ENCODE results near the gene PDE7B.

Gene PDE7B

GRCh38 chr6:135851442-135852271 lies at the start of gene PDE7B:
Gene PDE7B (plus strand): TSS chr6:135851701.
- DNase-seq: peak; percentile 51 to 82

- DNase-seq: no peak
Measured at GRCh38 chr6:135801755-135802465, 49.6 kb upstream of the PDE7B start.

- no peak for DNase-seq
Measured at GRCh38 chr6:135810486-135810885, 41.0 kb upstream of the PDE7B start.

GRCh38 chr6:135811170-135811569 lies 40.3 kb upstream of the PDE7B start:
- DNase-seq: no peak

GRCh38 chr6:135811644-135812526 lies 39.6 kb upstream of the PDE7B start:
- no peak for DNase-seq

- no peak for DNase-seq
Measured at GRCh38 chr6:135813401-135813800, 38.1 kb upstream of the PDE7B start.

- no peak for DNase-seq
Measured at GRCh38 chr6:135814043-135814442, 37.5 kb upstream of the PDE7B start.

GRCh38 chr6:135815216-135815615 lies 36.3 kb upstream of the PDE7B start:
- DNase-seq: no peak

- DNase-seq: no peak
Measured at GRCh38 chr6:135817035-135817434, 34.5 kb upstream of the PDE7B start.

GRCh38 chr6:135819665-135820064 lies 31.8 kb upstream of the PDE7B start:
- no peak for DNase-seq

- no peak for DNase-seq
Measured at GRCh38 chr6:135820340-135820739, 31.2 kb upstream of the PDE7B start.

GRCh38 chr6:135823851-135824250 lies 27.6 kb upstream of the PDE7B start:
- DNase-seq: no peak

- no peak for DNase-seq
Measured at GRCh38 chr6:135826236-135826804, 25.2 kb upstream of the PDE7B start.

- DNase-seq: no peak
Measured at GRCh38 chr6:135828021-135828420, 23.5 kb upstream of the PDE7B start.

GRCh38 chr6:135830452-135830881 lies 21.0 kb upstream of the PDE7B start:
- DNase-seq: no peak

GRCh38 chr6:135831016-135831415 lies 20.5 kb upstream of the PDE7B start:
- no peak for DNase-seq

GRCh38 chr6:135832166-135832565 lies 19.3 kb upstream of the PDE7B start:
- DNase-seq: no peak

- DNase-seq: no peak
Measured at GRCh38 chr6:135833771-135834170, 17.7 kb upstream of the PDE7B start.

- DNase-seq: no peak
Measured at GRCh38 chr6:135837735-135838449, 13.6 kb upstream of the PDE7B start.

GRCh38 chr6:135839121-135839520 lies 12.4 kb upstream of the PDE7B start:
- DNase-seq: no peak

- DNase-seq: no peak
Measured at GRCh38 chr6:135842618-135843392, 8.7 kb upstream of the PDE7B start.
